Caco-2 (cell line): Measurements from ENCODE around the gene SMURF1. TPM values are rescaled to one million over a fixed set of nuclear protein-coding genes. Genes with fewer than 3 reads are reported as not detected.

Experiments
- BruUV-seq: library from RNA; stranded (reverse); fragments of 400-500 nt; replicated peaks from 2 replicates; lab custom pipeline; 2021; lab: Mats Ljungman, UMichigan
- CTCF ChIA-PET: fragments of 300-600 bp; sonication (Branson Sonifier 250); formaldehyde crosslinking; loops from one replicate; lab custom pipeline; 2022; ENCODE audit warnings: antibody characterized with exemption; lab: Charles Lee
- POLR2A ChIA-PET: fragments of 300-600 bp; sonication (Branson Sonifier 250); formaldehyde crosslinking; loops from one replicate; lab custom pipeline; 2022; ENCODE audit warnings: antibody characterized with exemption; lab: Charles Lee
- DNase-seq, 2 experiments: peaks; one replicate each; pipeline versions ENCODE4 v3.0.0 to v3.0.0-alpha.2; 2020 to 2022
- H3K27me3 ChIP-seq: replicated peaks from 2 replicates; pipeline ENCODE4 v1.6.0; 2011; ENCODE audit warnings: low read length; ENCODE audit not compliant: control insufficient read depth, insufficient read depth
- H3K36me3 ChIP-seq: 2 replicates; pipeline ENCODE4 v1.5.1; 2011; ENCODE audit warnings: low read length; ENCODE audit not compliant: control insufficient read depth, insufficient read depth
- H3K4me1 ChIP-seq: fragments of 250-450 bp; sonication (Bioruptor Pico); 2 replicates; pipeline ENCODE4 v1.5.1; 2020; ENCODE audit warnings: mild to moderate bottlenecking
- H3K4me3 ChIP-seq: 2 replicates; pipeline ENCODE4 v1.5.1; 2011; ENCODE audit warnings: low read depth, mild to moderate bottlenecking, control low read depth, low read length
- H3K9me3 ChIP-seq: fragments of 250-450 bp; sonication (Bioruptor Pico); 2 replicates; pipeline ENCODE4 v1.5.1; 2020; ENCODE audit warnings: mild to moderate bottlenecking, moderate library complexity
- H3K27ac Mint-ChIP-seq: one replicate; pipeline ENCODE4 v1.8.0; 2022; ENCODE audit warnings: mixed read lengths; ENCODE audit not compliant: unreplicated experiment
- H3K27me3 Mint-ChIP-seq: one replicate; pipeline ENCODE4 v1.8.0; 2022; ENCODE audit warnings: mixed read lengths; ENCODE audit not compliant: insufficient read depth, unreplicated experiment
- H3K36me3 Mint-ChIP-seq: one replicate; pipeline ENCODE4 v1.8.0; 2022; ENCODE audit warnings: mild to moderate bottlenecking, mixed read lengths; ENCODE audit not compliant: insufficient read depth, unreplicated experiment
- H3K4me1 Mint-ChIP-seq: one replicate; pipeline ENCODE4 v1.8.0; 2022; ENCODE audit warnings: low read depth, mixed read lengths; ENCODE audit not compliant: unreplicated experiment
- H3K4me3 Mint-ChIP-seq: one replicate; pipeline ENCODE4 v1.8.0; 2022; ENCODE audit warnings: mild to moderate bottlenecking, moderate library complexity, mixed read lengths; ENCODE audit not compliant: unreplicated experiment
- H3K9me3 Mint-ChIP-seq: one replicate; pipeline ENCODE4 v1.8.0; 2022; ENCODE audit warnings: mixed read lengths; ENCODE audit not compliant: unreplicated experiment
- CTCF ChIP-seq, 2 experiments: fragments of 200-600 bp in 1 of 2; IDR thresholded peaks; 1 replicate in 1 of 2; 2 replicates in 1 of 2; pipeline versions ENCODE4 v1.5.1 to v1.8.0; 2011 to 2022; ENCODE audit warnings: antibody characterized with exemption in 1 of 2, control low read depth in 1 of 2, inconsistent platforms in 1 of 2, low read depth in 1 of 2, low read length in 1 of 2, mild to moderate bottlenecking in 1 of 2, moderate library complexity in 1 of 2; ENCODE audit not compliant: insufficient read depth in 1 of 2, severe bottlenecking in 1 of 2, unreplicated experiment in 1 of 2
- intact Hi-C: fragments of 100-400 bp; cut with micrococcal nuclease; formaldehyde crosslinking; loops from one replicate; pipeline ENCODE4 v1.10.0; 2022; ENCODE audit not compliant: unreplicated experiment
- total RNA-seq: library from RNA; stranded (reverse); gene quantifications from 2 replicates; pipeline ENCODE4 v1.2.3, GENCODE V29; 2022

The SMURF1 gene
- total RNA-seq, 1 experiment from 2014 or later, result 22.5 TPM

- Mint-ChIP-seq H3K4me3 (no peak overlapping the region), H3K36me3 (peaks cover 6% of the 10 kb centered on the region), H3K27me3 (no peaks in the 10 kb centered on the region), H3K4me1 (peaks cover 22% of the 10 kb centered on the region), H3K9me3 (no peaks in the 10 kb centered on the region), H3K27ac (no peak overlapping the region)
- intact Hi-C loops, result no loop called here
- H3K27me3 ChIP-seq, result no peaks in the 10 kb centered on the region
- no peak for TF ChIP-seq CTCF (IDR thresholded peaks at IDR 0.05; ENCODE audit: insufficient read depth in 1 of 2, low read depth in 1 of 2, low read length in 1 of 2, severe bottlenecking in 1 of 2, unreplicated experiment in 1 of 2)
- no peaks in the 10 kb centered on the region for H3K36me3 ChIP-seq
- no peak for DNase-seq
- no peaks in the 10 kb centered on the region for H3K9me3 ChIP-seq
- no TSS peak for BruUV-seq
- H3K4me1 ChIP-seq, result 0 out of 2 replicates have a peak, but pooled peaks cover 3% of the 10 kb centered on the region
- H3K4me3 ChIP-seq, result no peak overlapping the region
- ChIA-PET POLR2A (no interaction called here), CTCF (no interaction called here)
Observed at GRCh38 chr7:99126921-99127553, 16.9 kb downstream of the SMURF1 start.

- no peaks in the 10 kb centered on the region for H3K36me3 ChIP-seq
- Mint-ChIP-seq H3K27ac (no peak overlapping the region), H3K9me3 (no peaks in the 10 kb centered on the region), H3K36me3 (peaks cover 6% of the 10 kb centered on the region), H3K27me3 (no peaks in the 10 kb centered on the region), H3K4me3 (no peak overlapping the region), H3K4me1 (peaks cover 21% of the 10 kb centered on the region)
- intact Hi-C loops, result no loop called here
- no peaks in the 10 kb centered on the region for H3K9me3 ChIP-seq
- H3K27me3 ChIP-seq, result no peaks in the 10 kb centered on the region
- no peak for DNase-seq
- TF ChIP-seq CTCF (IDR thresholded peaks at IDR 0.05; ENCODE audit: insufficient read depth in 1 of 2, low read depth in 1 of 2, low read length in 1 of 2, severe bottlenecking in 1 of 2, unreplicated experiment in 1 of 2), result no peak
- BruUV-seq, result no TSS peak
- ChIA-PET POLR2A (no interaction called here), CTCF (no interaction called here)
- 0 out of 2 replicates have a peak, but pooled peaks cover 3% of the 10 kb centered on the region for H3K4me1 ChIP-seq
- no peak overlapping the region for H3K4me3 ChIP-seq
Observed at GRCh38 chr7:99125505-99125865, 18.4 kb downstream of the SMURF1 start.

GRCh38 chr7:99124751-99125504, 19.0 kb downstream of the SMURF1 start:
- Histone ChIP-seq H3K4me3 (no peak overlapping the region), H3K9me3 (no peaks in the 10 kb centered on the region), H3K27me3 (no peaks in the 10 kb centered on the region), H3K36me3 (no peaks in the 10 kb centered on the region), H3K4me1 (0 out of 2 replicates have a peak, but pooled peaks cover 3% of the 10 kb centered on the region)
- no peak for TF ChIP-seq CTCF (IDR thresholded peaks at IDR 0.05; ENCODE audit: insufficient read depth in 1 of 2, low read depth in 1 of 2, low read length in 1 of 2, severe bottlenecking in 1 of 2, unreplicated experiment in 1 of 2)
- no peaks in the 10 kb centered on the region for H3K27me3 Mint-ChIP-seq
- no peak for DNase-seq
- POLR2A ChIA-PET, result no interaction called here
- peaks cover 21% of the 10 kb centered on the region for H3K4me1 Mint-ChIP-seq
- no peak overlapping the region for H3K4me3 Mint-ChIP-seq
- BruUV-seq, result no TSS peak
- intact Hi-C loops, result no loop called here
- H3K27ac Mint-ChIP-seq, result no peak overlapping the region
- peaks cover 6% of the 10 kb centered on the region for H3K36me3 Mint-ChIP-seq
- no peaks in the 10 kb centered on the region for H3K9me3 Mint-ChIP-seq
- CTCF ChIA-PET, result no interaction called here
